ENCODE results near the gene TMEM37. TPM values are rescaled to one million over a fixed set of nuclear protein-coding genes. Genes with fewer than 3 reads are reported as not detected.

Gene TMEM37
- total RNA-seq, 1 experiment from 2014 or later: 4.2 TPM

- H3K4me3 Mint-ChIP-seq: no peak overlapping the region
- Histone ChIP-seq H3K14ac (ENCODE audit: insufficient read depth, low read length) (no peak overlapping the region; the same call in 1 of the 2 replicates), H3K9ac (ENCODE audit: extremely low read depth, insufficient read length, low read length) (no peak overlapping the region), H4K20me1 (ENCODE audit: control insufficient read depth, insufficient read depth, insufficient read length) (no peaks in the 10 kb centered on the region), H3K79me1 (ENCODE audit: insufficient read depth, low read depth, low read length, poor library complexity, severe bottlenecking) (no peaks in the 10 kb centered on the region), H3K9me3 (ENCODE audit: control insufficient read depth, low read depth, low read length) (no peaks in the 10 kb centered on the region), H3K27me3 (ENCODE audit: insufficient read depth, low read length) (no peaks in the 10 kb centered on the region), H2AFZ (ENCODE audit: low read length) (no peak overlapping the region), H3K4ac (ENCODE audit: low read depth, low read length) (no peak overlapping the region), H2BK120ac (ENCODE audit: low read depth, low read length, poor library complexity, severe bottlenecking) (no peak overlapping the region), H4K8ac (replicated peaks; ENCODE audit: insufficient read length, low read depth, low read length) (no peak overlapping the region), H3T11ph (ENCODE audit: low read length) (no peak overlapping the region), H3K18ac (ENCODE audit: insufficient read length, low read depth, low read length) (no peak overlapping the region), H3K4me1 (ENCODE audit: insufficient read depth, low read length) (no peaks in the 10 kb centered on the region), H2BK20ac (ENCODE audit: low read depth, low read length, poor library complexity, severe bottlenecking) (no peak overlapping the region), H3K56ac (ENCODE audit: insufficient read length, low read depth, low read length) (no peak overlapping the region), H2BK15ac (ENCODE audit: low read depth, low read length) (no peak overlapping the region), H2BK12ac (ENCODE audit: insufficient read length, low read depth, low read length) (no peak overlapping the region), H3K23me2 (ENCODE audit: insufficient read length, low read depth, low read length, poor library complexity, severe bottlenecking) (no peaks in the 10 kb centered on the region), H3K4me2 (ENCODE audit: insufficient read depth, insufficient read length, low read length) (no peak overlapping the region), H2BK5ac (ENCODE audit: insufficient read length, low read length) (no peak overlapping the region), H4K5ac (ENCODE audit: insufficient read length, low read depth, low read length) (no peak overlapping the region), H3K79me2 (ENCODE audit: insufficient read depth, low read length) (no peaks in the 10 kb centered on the region), H3K27ac (ENCODE audit: insufficient read length, low read depth, low read length) (no peak overlapping the region), H3K23ac (ENCODE audit: insufficient read length, low read depth, low read length) (no peak overlapping the region), H2AK5ac (ENCODE audit: insufficient read length, low read length) (no peak overlapping the region), H4K91ac (ENCODE audit: insufficient read length, low read depth, low read length) (no peak overlapping the region)
- no peak for TF ChIP-seq CTCF (conservative IDR thresholded peaks at IDR 0.05)
- H3K4me1 Mint-ChIP-seq: peaks cover 0 to 9% of the 10 kb centered on the region in 2 experiments; a peak in 2 of 4 replicates
- peaks cover 10% of the 10 kb centered on the region for H3K27me3 Mint-ChIP-seq (ENCODE audit: low read depth)
- no peaks in the 10 kb centered on the region for H3K36me3 Mint-ChIP-seq (ENCODE audit: insufficient read depth in 1 of 3, low read depth in 3 of 3)
- no peaks in the 10 kb centered on the region for H3K9me3 Mint-ChIP-seq
- WGBS (ENCODE audit: extremely low coverage, insufficient read length, low lambda C conversion rate): no CpG with 5 or more reads among the region's 9 CpGs
- DNase-seq: no peak
- H3K27ac Mint-ChIP-seq: no peak overlapping the region
Observed at GRCh38 chr2:119463990-119464389, 32.3 kb downstream of the TMEM37 start.
